Fibroblast of skin of left biceps (primary cell): ENCODE results near the gene CH25H.
"Not testable (repeated sequence)": the region's sequence is repeated elsewhere in the genome, so short reads cannot be mapped to it uniquely, and the experiment has no call there.

ENCODE experiments used
- DNase-seq, 2 experiments: peaks; one replicate each; pipeline ENCODE4 v3.0.0-alpha.2; 2013; ENCODE audit warnings: low read depth in 2 of 2

CH25H gene, protein sequence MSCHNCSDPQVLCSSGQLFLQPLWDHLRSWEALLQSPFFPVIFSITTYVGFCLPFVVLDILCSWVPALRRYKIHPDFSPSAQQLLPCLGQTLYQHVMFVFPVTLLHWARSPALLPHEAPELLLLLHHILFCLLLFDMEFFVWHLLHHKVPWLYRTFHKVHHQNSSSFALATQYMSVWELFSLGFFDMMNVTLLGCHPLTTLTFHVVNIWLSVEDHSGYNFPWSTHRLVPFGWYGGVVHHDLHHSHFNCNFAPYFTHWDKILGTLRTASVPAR

DNA sequence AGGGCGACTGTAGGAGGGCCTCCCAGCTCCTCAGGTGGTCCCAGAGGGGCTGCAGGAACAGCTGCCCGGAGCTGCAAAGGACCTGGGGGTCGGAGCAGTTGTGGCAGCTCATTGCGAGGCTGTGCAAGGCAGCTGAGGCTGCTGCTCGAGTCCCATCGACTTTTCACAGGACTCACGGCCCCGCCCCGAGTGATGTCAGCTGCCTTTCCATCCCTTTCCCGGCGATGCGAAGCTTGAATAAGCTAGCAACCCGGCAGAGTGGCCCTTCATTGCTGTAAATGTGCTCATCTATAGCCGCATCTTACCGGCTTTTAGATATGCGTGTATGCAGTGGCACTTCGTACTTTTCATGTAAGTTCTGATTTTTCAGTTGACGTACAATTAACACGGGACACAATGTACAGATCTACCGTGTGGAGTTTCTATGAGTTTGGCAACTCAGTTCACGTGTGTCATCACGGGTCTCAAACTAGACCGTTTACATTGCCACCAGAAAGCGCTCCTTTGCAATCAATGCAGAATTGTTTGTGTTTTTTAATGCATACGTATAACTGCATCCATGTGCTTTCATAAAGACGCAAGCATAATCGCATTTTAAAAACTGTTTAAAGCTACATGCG is at the start of gene CH25H:
Gene CH25H, minus strand, starts transcription at position 137 of the 620 bp plus-strand sequence. Its CDS starts 25 bp downstream, at position 112.
- peak; percentile 73 to 77 for DNase-seq

DNA sequence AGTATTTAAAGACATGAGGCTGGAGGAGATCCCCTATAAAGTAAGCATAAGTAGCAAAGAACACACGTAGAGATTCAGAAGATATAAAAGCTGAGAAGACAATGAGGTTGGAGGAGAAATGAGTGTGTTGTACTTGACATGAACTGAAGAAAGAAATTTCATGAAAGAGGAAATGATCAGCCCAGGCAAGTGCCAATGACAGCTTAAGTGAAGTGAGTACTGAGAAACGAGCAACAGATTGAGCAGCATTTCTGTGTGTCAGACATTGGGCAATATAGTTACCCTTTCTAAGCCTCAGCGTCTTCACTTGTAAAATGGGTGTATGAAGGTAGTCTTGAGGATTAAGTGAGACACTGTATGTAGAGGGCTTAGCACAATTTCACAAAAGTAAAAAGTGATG is 49.2 kb upstream of the CH25H start:
- DNase-seq, result no peak

DNA sequence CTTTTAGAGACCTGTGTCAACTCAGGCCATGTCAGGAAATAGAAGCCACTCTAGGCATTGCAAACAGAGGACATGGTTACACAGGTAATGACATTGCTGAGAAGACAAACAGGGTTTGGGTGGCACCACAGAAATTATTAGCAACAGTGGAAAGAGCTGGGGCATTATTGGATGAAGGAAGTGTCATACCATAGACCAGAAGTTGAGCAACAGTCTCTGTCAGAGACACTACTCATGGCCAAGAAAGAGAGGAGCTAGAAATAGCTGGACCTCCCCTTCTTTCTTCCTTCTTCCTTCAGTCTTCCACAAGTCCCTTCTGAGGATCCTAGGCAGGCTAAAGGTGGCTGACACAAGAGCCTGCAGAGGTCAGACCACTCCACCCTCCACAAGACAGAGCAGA is 48.7 kb upstream of the CH25H start:
- no peak for DNase-seq

DNA sequence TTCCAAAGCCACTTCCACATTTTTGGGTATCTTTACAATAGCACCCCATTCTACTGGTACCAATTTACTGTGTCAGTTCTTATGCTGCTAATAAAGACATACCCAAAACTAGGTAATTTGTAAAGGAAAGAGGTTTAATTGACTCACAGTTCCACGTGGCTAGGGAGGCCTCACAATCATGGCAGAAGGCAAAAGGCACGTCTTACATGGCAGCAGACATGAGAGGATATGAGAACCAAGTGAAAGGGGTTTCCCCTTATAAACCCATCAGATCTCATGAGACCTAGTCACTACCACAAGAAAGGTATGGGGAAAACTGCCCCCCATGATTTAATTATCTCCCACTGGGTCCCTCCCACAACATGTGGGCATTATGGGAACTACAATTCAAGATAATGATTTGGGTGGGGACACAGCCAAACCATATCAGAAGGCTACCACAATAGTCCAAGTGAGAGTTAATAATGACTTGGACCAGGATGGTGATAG is 48.0 kb upstream of the CH25H start:
- DNase-seq, result not testable (repeated sequence)

DNA sequence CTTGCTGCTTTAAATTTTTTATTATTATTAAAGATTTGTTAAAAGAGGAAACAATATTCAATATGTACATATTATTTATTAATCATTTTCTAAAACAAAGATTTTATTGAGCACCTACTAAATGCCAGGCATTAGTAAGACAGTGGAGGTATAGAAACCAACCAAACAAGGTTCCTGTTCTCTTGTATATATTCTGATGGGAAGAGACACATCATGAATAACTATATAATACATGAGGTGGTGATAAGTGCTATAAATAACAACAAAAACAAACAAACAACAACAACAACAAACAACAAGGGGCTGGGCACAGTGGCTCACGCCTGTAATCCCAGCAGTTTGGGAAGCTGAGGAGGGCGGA is 45.1 kb upstream of the CH25H start:
- no peak for DNase-seq

DNA sequence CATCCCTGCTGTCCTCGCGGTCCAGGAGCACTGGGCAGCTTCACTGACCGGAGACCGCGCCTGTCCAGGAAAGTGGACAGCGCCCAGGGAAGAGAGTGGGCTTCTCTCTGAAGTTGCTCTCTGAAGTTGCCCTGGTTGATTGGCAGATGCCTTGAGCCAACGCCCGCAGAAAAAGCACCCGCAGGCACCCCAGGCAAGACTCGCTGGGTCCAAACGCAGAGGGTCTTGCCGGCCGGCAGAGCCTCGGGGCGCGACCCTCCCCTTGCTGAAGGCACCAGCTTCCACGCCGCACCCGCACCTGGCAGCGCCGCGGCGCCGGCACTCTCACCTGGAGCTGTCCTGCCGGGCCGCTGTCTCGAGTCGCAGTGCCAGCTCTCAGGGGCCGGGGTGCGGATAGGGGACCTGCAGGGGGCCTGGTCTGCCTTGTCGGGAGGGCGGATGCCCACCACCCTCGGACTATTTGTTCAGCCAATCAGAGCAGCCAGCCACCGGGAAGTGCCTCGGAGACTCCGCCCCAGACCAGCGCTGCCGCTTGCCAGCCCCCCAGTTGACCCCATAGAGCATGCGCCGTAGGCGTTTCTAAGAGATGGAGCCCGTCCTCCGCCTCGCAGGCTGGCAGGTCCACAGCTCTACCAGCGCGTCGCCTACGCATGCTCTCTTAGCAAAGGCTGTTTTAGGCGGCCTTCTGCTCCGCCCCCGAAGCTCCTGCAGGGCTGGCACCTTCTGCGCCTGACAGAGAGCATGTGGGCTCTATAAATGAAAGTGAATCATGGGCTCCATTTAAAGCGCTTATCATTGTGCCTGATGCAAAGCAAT is 44.5 kb upstream of the CH25H start, which contains the start of gene LIPA:
Gene LIPA, minus strand, starts transcription at position 367 of the 816 bp plus-strand sequence. CDS start 4,127 bp downstream, outside the sequence.
- peak; percentile 88 to 89 for DNase-seq

DNA sequence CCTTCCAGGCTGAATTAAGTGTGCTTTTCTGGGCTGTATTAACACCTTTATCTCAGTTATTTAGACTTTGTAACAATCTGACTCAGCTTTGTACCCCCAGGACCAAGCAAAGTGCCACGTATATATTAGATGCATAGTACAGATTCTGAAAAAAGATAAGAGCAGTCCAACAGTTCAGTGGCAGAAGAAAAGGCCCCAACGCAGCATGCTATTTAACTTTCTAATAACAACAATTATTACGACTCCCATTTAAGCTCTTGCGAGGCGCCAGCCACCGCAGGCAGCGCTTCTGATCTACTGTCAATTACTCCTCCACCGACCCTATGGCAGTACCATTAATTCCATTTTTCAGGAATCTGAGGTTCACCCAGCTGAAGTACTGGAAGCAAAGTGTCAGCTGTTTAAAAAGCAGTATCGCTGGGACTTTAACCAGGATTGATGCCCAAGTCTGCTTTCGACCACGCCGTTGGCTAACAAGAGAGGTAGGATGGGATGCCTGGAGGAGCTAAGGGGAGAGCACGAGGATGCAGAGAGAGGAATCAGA is 43.8 kb upstream of the CH25H start:
- DNase-seq, result no peak

DNA sequence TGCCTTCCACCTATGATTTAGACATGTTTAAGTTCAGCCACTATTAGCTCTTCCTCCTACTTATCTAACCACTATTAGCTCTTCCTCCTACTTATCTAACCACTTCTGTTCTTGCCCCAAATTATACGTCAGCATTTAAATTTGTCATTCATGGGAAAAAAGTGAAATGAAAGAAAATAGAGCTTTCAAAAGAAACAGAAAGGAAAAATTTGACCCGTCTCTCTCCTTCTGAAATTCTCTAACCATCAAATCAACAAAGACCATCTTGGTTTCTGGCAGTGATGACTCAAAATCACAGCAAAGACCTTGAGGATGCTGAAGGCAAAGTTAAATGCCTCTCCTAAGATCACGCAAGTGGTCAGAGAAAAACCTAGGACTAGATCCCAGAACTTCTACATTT is 41.9 kb upstream of the CH25H start:
- no peak for DNase-seq

DNA sequence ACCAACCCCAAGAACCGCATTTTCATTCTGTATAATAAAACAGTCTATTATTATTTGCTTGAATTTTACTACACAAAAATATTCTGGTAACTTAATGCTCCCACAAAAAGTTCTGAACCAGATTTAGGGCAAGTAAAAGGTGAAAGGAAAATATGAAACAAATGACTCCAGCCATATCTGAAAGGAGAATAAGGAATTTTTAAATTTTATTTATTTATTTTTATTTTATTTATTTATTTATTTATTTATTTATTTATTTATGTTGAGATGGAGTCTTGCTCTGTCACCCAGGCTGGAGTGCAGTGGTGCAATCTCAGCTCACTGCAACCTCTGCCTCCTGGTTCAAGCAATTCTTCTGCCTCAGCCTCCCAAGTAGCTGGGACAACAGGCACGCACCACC is 40.5 kb upstream of the CH25H start:
- DNase-seq, result not testable (repeated sequence)

DNA sequence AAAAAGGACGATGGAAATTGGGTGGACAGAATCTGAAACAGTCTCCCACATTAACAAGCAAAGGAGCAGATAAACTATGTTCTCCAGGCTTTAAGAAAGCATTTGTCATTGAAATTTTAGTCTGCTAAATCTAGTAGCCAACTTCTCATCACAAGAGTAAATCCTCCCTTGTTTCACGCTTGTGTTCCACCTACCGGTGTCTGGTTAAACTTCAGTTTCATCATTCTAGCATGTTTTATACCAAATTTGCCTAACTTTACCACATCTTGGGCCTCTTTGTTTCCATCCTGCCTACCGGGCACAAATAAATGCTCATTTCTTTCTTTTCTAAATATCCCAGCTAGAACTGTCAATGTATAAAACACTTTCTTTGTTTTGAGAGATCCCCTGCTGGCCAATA is 38.7 kb upstream of the CH25H start:
- DNase-seq, result no peak

DNA sequence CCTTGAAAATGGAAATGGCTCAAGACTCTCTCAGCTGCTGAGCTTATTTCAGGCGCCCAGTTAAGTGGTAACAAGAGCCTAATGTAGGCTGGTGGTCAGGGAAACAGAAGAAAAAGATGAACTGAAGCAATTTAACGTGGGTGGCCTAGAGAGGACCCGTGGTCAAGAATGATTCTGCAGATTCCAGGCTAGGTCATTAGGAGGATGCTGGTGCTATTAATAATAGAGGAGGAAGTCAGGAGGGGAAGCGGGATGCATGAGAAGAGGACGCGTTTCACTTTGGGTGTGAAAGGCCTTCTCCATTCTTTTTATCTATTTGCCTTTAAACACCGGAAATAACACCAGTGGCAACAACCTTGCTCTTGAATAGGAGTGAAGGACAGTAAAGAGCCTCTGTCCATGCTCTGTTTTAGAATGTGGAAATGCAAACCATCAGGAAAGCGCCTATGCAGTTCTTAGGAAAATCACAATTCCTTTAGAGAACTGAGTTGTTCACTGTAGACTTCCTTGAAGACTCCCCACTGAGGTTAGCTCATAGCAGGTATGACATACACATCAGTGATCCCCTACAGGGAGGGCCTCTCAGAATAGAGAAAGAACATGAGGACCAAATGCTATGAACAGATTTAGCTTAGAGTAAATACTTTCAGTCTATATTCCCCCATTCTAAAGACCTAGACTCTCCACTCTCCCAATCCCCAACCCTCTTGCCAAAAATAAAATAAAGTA is 35.9 kb upstream of the CH25H start:
- no peak for DNase-seq

DNA sequence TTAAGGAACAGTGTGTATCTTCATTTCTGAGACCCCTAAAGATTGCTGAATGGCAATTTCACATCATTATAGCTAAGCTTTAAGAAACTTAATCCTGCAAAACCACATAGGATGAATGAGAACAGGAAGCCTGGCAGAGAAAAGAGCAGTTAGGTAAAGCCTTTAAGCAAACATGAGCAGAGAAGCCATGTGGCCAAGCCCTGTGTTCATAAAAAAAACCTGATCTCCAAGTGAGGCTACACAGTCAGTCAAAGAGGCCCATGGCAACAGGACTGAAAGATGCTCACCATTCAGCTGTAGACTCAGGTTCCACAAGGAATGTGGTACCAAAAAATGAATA is 35.2 kb upstream of the CH25H start:
- no peak for DNase-seq

DNA sequence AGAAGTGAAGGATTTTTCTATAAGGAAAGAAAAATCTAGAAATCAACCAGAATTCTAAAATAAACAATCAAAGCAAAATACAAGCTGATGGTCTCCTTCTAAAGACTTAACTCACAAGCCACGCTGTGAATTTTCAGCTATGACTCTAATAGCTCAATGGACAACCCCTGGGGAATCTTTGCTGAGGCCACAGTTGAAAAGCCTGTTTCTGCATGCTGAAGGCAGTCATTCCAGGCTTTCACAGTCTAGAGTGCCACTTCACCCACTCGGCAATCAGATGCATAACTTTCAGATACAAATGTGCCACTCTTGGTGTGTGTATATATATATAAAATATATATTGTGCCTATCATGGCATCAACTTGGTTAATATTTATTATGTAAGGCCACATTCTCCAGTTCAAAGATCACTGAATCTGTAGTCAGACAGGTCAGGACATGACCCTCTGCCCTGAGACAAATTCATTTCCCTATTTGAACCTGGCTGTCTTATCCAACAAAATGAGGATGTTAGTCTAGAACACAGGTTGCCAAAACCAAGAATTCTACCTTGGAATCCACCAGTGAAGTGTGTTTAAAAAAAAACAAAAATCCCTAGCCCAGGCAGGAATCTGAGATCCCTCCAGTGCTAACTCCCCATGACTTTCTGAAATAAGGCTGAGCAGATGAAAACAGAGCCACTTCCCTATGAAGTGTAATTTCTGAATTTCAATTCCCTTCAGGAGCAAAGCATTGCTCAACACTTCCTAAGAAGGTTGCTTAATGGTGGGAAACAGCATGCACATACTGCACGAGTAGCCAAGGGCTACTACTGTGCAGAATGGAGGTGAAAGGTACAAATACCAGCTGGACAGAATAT is 34.6 kb upstream of the CH25H start:
- DNase-seq, result no peak

DNA sequence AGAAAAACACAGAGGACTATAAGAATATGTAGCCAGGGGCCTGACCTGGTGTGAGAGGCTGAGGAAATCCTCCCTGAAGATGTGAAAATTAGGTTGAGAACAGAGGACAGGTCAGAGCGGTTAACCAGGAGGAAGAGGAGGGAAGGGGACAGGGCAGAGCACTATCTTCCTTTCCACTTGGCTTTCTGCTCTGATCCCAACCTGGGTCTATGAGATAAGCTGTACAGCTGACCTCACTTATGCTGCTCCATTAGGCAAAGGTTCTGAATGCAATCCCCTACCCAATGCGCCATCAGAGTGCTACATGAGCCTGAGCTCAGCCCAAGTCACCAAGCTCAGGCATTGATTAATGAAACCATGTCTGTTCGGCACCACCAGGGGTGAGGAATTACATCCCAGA is 33.9 kb upstream of the CH25H start:
- no peak for DNase-seq

DNA sequence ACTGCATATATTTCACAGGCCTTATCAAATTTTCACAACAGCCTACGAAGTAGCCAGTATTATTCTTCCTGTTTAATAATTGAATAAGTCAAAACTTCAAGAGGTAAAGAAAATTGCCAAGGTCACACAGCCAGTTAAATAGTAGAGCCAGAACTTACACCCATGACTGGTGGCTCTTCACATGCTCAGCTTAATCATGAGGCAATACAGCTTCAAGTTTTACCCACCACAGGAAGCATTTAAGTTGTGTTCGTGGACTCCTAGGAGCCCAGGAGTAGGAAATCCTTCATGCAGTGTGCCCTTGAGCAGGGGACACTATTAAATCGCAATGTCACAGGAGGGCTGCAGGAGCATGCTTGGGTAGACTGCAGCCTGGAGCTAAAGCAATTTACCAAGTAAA is 33.4 kb upstream of the CH25H start:
- no peak for DNase-seq

DNA sequence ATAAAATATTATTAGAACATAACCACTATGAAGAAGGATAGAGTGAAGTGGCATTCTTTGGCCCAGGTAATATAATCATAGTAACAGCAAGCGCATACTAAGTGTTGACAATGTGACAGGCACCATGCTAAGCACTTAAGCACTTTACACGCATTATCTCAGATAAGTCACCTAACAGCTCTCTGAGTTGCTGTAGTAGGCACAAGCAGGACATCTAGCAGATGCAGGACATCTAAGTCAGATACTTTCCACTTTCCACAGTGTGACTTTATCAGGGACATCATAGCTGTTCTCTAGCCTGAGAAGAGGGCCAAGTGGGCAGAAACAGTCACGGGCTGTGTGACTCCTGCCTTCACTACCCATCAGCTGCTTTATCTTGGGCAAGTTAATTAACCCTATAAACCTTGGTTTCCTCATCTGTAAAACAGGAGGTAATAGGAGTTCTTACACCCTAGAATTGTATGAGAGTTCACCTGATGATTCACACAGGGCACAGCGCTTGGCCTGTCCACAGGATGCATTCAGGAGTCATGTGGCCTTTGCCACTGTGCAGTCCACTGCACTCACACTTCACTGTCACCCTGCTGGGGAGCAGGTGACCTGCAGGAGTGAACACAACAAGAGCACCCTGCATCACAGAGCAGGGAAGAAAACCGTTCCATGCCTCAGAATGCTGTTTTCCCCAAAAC is 32.0 kb upstream of the CH25H start:
- no peak for DNase-seq

DNA sequence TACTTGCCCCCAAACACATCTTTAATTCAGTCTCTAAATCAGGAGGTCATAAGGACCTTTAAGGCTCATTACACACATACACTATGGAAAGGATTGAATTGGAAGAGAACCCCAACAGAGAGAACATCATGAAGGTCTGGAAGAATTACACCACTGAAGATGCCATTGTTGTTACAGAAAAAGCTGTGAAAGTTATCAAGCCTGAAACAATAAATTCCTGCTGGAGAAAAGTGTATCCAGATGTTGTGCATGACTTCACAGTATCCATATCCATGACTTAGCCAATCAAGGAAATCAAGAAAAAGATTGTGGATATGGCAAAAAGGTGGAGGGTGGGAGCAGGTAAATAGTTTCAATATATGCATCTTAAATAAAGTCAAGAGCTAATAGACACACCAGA is 30.7 kb upstream of the CH25H start:
- no peak for DNase-seq

DNA sequence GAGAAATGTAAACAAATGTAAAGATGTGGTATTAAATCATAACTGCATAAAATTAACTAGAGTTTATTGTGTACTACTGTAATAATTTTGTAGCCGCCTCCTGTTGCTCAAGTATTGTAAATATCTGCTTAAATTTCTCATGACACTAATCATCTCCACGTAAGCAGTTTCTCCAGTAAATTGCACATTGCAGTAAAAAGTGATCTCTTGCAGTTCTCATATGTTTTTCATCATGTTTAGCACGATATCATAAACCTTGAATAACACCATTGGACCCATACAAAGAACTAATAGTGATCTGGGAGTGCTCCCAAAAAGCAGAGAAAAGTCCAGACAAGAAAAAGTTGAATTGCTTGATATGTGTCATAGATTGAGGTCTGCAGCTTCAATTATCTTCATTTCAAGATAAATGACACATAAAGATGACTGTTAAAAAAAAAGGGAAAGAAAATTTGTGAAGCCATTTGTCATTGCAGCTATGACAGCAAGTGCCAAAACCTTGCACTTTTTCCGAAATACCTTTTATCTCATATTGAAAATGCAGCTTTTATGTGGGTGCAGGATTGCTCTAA is 29.2 kb upstream of the CH25H start:
- DNase-seq, result peak; percentile 80 to 85

DNA sequence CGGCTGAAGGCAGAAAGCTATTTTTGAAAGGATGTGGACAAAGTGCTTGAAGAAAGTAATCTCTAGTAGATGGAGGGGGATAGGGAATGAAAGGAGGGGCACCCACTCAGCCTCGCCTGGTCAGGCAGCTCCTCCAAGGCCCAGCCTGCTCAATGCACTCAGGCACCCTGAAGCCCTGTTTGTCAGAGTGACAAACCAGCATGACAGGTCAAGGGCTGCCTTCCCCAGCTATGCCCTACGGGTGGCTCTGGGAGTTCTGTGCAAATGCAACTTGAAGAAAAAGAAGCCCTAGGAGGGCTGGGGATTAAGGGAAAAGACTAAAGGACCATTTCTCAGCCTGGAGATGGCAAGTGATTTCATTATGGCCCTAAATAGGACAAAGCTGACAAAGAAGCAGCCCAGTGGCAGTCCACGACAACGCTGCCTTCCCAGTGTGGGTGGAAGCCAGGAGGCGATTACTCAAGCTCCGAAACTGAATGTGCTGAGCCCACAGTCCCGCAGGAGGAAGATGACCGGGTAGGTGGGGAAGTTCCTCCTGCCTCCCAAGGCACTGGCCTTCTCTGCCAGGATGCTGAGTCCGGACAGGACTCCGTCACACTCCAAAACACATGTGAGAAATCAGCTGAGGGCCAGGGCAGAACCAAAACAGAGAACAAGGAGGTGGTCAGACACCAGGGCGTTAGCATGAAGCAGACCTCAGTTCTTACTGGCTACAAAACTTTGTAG is 28.1 kb upstream of the CH25H start:
- DNase-seq, result no peak
